ENCODE data around the gene TMEM117.

DNA sequence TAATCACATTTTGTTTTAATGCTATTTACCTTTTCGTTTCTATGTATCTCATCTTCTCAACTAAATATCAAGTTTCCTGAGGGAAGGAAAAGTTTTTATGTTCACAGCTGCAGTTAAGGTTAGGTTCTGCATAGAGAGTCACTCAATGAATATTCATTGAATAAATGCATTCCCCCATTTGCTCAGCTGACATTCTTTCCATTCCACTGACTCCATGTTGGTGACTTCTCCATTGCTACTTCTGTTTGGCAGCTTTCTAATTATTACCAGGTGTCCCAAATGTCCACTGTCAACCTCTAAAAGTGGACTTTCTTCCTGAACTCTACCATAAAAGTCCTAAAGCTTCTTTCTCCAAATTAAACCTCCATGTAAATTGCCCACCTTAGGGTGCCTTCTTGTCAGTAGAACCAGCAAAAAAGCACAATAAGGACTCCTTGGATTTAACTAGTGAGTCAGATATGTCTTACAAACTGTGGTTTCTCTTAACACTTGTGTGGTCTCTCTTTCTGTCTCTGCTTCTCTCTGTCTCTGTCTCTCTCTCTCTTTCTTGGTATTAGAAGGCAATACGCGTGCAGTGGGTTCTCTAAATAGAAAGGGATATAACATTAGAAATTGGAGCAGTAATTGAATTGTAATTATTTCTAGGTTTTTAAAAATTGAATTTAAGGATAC lies 85.9 kb downstream of the TMEM117 start:
- TF ChIP-seq, protein P1, sequence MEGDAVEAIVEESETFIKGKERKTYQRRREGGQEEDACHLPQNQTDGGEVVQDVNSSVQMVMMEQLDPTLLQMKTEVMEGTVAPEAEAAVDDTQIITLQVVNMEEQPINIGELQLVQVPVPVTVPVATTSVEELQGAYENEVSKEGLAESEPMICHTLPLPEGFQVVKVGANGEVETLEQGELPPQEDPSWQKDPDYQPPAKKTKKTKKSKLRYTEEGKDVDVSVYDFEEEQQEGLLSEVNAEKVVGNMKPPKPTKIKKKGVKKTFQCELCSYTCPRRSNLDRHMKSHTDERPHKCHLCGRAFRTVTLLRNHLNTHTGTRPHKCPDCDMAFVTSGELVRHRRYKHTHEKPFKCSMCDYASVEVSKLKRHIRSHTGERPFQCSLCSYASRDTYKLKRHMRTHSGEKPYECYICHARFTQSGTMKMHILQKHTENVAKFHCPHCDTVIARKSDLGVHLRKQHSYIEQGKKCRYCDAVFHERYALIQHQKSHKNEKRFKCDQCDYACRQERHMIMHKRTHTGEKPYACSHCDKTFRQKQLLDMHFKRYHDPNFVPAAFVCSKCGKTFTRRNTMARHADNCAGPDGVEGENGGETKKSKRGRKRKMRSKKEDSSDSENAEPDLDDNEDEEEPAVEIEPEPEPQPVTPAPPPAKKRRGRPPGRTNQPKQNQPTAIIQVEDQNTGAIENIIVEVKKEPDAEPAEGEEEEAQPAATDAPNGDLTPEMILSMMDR (IDR thresholded peaks at IDR 0.05), result no peak
- no peak for TF ChIP-seq POLR2A (IDR thresholded peaks at IDR 0.05)

Measured in sigmoid colon (tissue), 3 donors.